SU-DHL-6 (cell line): ENCODE results near the gene SAMD4B.

ENCODE experiments used
- H2AFZ ChIP-seq: fragments of 200-600 bp; sonication (generic); 2 replicates; pipeline ENCODE4 v1.6.1; 2014; ENCODE audit warnings: low read depth, mild to moderate bottlenecking, moderate library complexity, mixed read lengths, antibody characterized with exemption, low read length; ENCODE audit not compliant: severe bottlenecking
- H3F3A ChIP-seq: fragments of 200-600 bp; shearing (Covaris generic); 2 replicates; pipeline ENCODE4 v1.6.0; 2016; ENCODE audit warnings: antibody characterized with exemption, mild to moderate bottlenecking; ENCODE audit not compliant: insufficient read depth
- H3K27ac ChIP-seq: fragments of 200-600 bp; sonication (generic); 2 replicates; pipeline ENCODE4 v1.5.1; 2016; ENCODE audit warnings: low read depth, mild to moderate bottlenecking, low read length, moderate library complexity, mixed read lengths
- H3K27me3 ChIP-seq: fragments of 200-600 bp; sonication (generic), shearing (Covaris generic); 2 replicates; pipeline ENCODE4 v1.6.0; 2014; ENCODE audit warnings: mild to moderate bottlenecking, low read length
- H3K36me3 ChIP-seq: fragments of 200-600 bp; sonication (generic); 2 replicates; pipeline ENCODE4 v1.6.1; 2014; ENCODE audit warnings: mild to moderate bottlenecking, low read length, mixed read lengths
- H3K4me2 ChIP-seq: fragments of 300-600, 200-600 bp; shearing (Covaris generic), sonication (generic); 2 replicates; pipeline ENCODE4 v1.6.0; 2014; ENCODE audit warnings: low read length, low read depth, mild to moderate bottlenecking; ENCODE audit not compliant: poor library complexity, severe bottlenecking
- H3K4me3 ChIP-seq: fragments of 200-600 bp; sonication (generic); 2 replicates; pipeline ENCODE4 v1.5.1; 2014; ENCODE audit warnings: antibody characterized with exemption, low read length, mild to moderate bottlenecking, mixed read lengths; ENCODE audit not compliant: insufficient read depth, poor library complexity, severe bottlenecking
- H3K79me2 ChIP-seq: fragments of 200-600 bp; sonication (generic); 2 replicates; pipeline ENCODE4 v1.6.1; 2014; ENCODE audit warnings: mild to moderate bottlenecking, low read length, moderate library complexity; ENCODE audit not compliant: insufficient read depth
- H3K9ac ChIP-seq: fragments of 200-600 bp; sonication (generic); 2 replicates; pipeline ENCODE4 v1.7.0; 2014; ENCODE audit warnings: mild to moderate bottlenecking, low read length
- H3K9me2 ChIP-seq: fragments of 200-600 bp; sonication (generic); replicated peaks from 2 replicates; pipeline ENCODE4 v1.6.1; 2014; ENCODE audit warnings: low read length; ENCODE audit not compliant: insufficient read depth
- H3K9me3 ChIP-seq: fragments of 200-600 bp; sonication (generic); 2 replicates; pipeline ENCODE4 v1.6.1; 2014; ENCODE audit warnings: low read length, mixed read lengths; ENCODE audit not compliant: insufficient read depth
- H4K20me1 ChIP-seq: fragments of 200-600 bp; sonication (generic); 2 replicates; pipeline ENCODE4 v1.6.1; 2014; ENCODE audit warnings: low read depth, mild to moderate bottlenecking, antibody characterized with exemption, low read length, moderate library complexity, mixed read lengths
- EZH2phosphoT487 ChIP-seq: fragments of 200-600 bp; sonication (generic), shearing (Covaris generic); conservative IDR thresholded peaks from 2 replicates; pipeline ENCODE4 v1.6.1; 2018; ENCODE audit warnings: mild to moderate bottlenecking, antibody characterized with exemption, low read length, moderate library complexity, mixed read lengths
- TF ChIP-seq, protein P1 (sequence below): fragments of 200-600 bp; sonication (generic); IDR thresholded peaks from one replicate; pipeline ENCODE4 v1.5.1; 2017; ENCODE audit warnings: antibody characterized with exemption, mild to moderate bottlenecking, low read length, moderate library complexity; ENCODE audit not compliant: insufficient read depth, poor library complexity, severe bottlenecking

SAMD4B gene

DNA sequence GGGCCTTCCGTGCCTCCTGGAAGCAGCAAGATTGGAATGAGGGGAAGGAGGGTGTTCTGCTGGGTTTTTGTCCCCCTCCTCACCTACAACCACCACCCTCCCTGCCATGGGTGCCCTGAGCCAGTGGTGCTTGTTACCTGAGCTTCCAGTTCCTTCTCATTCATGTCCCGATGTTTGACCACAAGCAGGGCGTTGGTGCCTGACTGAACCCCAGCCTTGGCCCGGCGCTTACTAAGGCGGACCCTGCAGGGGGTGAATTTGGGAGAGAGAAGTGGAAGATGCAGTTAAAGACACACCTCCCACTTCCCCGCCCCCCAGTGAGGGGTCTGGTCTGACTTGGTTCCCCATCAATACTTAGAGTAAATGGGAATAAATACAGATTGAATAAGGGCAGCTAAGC, 44.3 kb downstream of the SAMD4B start:
- H3K27me3 ChIP-seq = no peaks in the 10 kb centered on the region
- H3K36me3 ChIP-seq = no peaks in the 10 kb centered on the region
- H3F3A ChIP-seq = no peaks in the 10 kb centered on the region
- H3K9ac ChIP-seq = no peak overlapping the region
- no peak overlapping the region for H3K4me2 ChIP-seq
- H3K9me2 ChIP-seq = no peaks in the 10 kb centered on the region
- H3K4me3 ChIP-seq = no peak overlapping the region
- no peak overlapping the region for H3K27ac ChIP-seq
- H4K20me1 ChIP-seq = no peaks in the 10 kb centered on the region
- no peak overlapping the region for H2AFZ ChIP-seq
- no peaks in the 10 kb centered on the region for H3K9me3 ChIP-seq
- peaks cover 13% of the 10 kb centered on the region for H3K79me2 ChIP-seq
- TF ChIP-seq EZH2phosphoT487 = no peak
- TF ChIP-seq, protein P1, sequence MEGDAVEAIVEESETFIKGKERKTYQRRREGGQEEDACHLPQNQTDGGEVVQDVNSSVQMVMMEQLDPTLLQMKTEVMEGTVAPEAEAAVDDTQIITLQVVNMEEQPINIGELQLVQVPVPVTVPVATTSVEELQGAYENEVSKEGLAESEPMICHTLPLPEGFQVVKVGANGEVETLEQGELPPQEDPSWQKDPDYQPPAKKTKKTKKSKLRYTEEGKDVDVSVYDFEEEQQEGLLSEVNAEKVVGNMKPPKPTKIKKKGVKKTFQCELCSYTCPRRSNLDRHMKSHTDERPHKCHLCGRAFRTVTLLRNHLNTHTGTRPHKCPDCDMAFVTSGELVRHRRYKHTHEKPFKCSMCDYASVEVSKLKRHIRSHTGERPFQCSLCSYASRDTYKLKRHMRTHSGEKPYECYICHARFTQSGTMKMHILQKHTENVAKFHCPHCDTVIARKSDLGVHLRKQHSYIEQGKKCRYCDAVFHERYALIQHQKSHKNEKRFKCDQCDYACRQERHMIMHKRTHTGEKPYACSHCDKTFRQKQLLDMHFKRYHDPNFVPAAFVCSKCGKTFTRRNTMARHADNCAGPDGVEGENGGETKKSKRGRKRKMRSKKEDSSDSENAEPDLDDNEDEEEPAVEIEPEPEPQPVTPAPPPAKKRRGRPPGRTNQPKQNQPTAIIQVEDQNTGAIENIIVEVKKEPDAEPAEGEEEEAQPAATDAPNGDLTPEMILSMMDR = no peak

DNA sequence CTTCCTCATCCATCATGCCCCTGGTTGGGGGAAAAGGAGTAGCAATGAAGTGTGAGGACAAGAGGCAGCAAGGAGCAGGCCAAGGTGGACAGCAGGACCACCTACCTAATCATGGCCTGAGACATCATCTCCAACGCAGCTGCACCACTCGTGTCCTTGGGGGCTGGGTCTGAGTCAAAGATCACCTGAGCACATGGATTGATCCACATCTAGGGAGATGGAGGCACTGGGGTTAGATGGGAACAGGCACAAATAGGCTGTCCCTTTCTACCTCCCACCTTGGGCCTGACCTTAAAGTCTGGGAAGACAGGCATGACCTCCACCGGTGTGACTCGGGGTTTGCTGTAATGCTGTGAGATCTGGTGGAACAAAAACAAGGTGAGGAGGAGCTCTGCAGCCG, 46.4 kb downstream of the SAMD4B start:
- Histone ChIP-seq H3K9me3 (no peaks in the 10 kb centered on the region), H3K9ac (no peak overlapping the region), H3K79me2 (peaks cover 22% of the 10 kb centered on the region), H3K36me3 (no peaks in the 10 kb centered on the region), H3K27ac (no peak overlapping the region), H3K4me3 (no peak overlapping the region), H3K4me2 (no peak overlapping the region), H4K20me1 (no peaks in the 10 kb centered on the region), H3F3A (no peaks in the 10 kb centered on the region), H3K27me3 (no peaks in the 10 kb centered on the region), H2AFZ (no peak overlapping the region), H3K9me2 (no peaks in the 10 kb centered on the region)
- no peak for TF ChIP-seq EZH2phosphoT487
- TF ChIP-seq, protein P1 = no peak

DNA sequence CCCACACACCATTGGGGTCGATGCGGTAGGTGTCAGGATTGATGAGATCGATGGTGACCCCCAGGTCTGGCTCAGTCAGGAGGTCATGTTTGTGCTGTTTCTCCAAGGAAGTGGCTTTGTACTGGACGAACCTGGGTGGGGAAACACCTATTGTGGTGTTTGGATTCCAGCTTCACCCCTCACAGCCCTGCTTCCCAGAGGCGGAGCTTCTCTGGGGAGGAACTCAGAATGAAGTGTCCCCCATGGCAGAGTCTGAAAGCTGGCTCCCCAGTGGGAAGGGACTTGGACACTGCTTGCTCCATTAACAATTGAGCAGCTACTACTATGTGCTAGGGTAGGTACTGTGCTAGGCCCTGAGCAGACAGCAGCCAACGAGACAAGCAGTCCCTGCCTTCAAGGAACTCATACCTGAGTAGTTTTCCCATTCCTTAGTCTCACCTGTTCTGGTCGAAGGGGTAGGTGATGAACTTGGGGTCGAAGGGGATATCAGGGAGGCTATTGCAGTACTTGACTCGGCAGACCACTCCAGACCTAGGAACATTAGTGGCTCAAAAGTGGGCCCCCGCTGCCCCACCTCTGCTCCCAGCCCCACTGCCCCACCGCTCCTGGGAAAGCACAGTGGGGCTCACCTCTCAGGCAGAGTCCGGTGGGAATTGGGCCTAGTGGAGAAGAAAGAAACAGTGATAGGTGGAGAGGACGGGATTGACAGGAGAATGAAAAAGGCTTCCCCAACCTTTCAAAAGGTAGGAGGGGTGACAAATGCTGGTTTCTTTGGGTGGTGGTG, 47.6 kb downstream of the SAMD4B start:
- H3K9ac ChIP-seq = peak overlapping the region; percentile 96
- no peaks in the 10 kb centered on the region for H3K27me3 ChIP-seq
- peak overlapping the region; percentile 93 for H3K4me3 ChIP-seq
- H3K9me3 ChIP-seq = no peaks in the 10 kb centered on the region
- H3K36me3 ChIP-seq = no peaks in the 10 kb centered on the region
- no peak for TF ChIP-seq EZH2phosphoT487
- TF ChIP-seq, protein P1 = no peak
- peaks cover 22% of the 10 kb centered on the region for H3K79me2 ChIP-seq
- H4K20me1 ChIP-seq = no peaks in the 10 kb centered on the region
- peak overlapping the region; percentile 80 for H3K4me2 ChIP-seq
- no peaks in the 10 kb centered on the region for H3K9me2 ChIP-seq
- H3F3A ChIP-seq = no peaks in the 10 kb centered on the region
- H3K27ac ChIP-seq = peak overlapping the region; percentile 85; the same call in 1 of the 2 replicates
- H2AFZ ChIP-seq = no peak overlapping the region
